ENCODE data around the gene RIPPLY3. TPM values are rescaled to one million over a fixed set of nuclear protein-coding genes. Genes with fewer than 3 reads are reported as not detected.

Gene RIPPLY3
- total and polyA plus RNA-seq, 2 of the 13 experiments (the other 11 are each of a cell fraction or from before 2014, with no cell fraction given) = 0.09 to 2.9 TPM

DNA sequence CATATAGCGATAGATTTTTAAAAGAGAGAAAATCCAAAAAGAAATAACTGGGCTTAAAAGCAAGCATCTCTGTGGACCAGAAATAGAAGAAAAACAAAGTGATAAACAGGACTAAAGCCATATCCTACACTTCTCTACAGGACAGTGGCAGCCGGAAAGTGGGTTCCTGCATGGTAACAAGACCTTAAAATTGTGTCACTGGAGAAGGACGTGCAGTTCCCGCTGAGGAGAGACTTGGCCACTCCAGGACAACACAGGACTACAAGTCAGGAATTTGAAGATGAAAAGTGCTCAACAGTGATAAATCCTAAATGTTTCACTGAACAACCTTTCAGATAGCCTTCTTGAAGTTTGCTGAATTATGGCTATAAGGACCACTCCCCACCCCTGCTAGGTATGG, 38.1 kb upstream of the RIPPLY3 start:
- H2AFZ ChIP-seq (ENCODE audit: low read length) = no peak overlapping the region
- H3K4me2 ChIP-seq (ENCODE audit: low read depth, low read length) = no peak overlapping the region
- CTCF ChIA-PET (ENCODE audit: low intra/inter-chr PET ratio, low total read pairs) = no interaction called here
- ATAC-seq (no peak), DNase-seq (ENCODE audit: low spot score) (no peak), FAIRE-seq (no peak)
- peaks cover 0 to 7% of the 10 kb centered on the region in 2 experiments; a peak in 3 of 5 replicates for H3K36me3 ChIP-seq (replicated peaks in 1 of 2; ENCODE audit: control insufficient read depth in 1 of 2, insufficient read depth in 2 of 2, low read length in 2 of 2)
- no peak overlapping the region for H3K27ac ChIP-seq (ENCODE audit: extremely low read length, insufficient read depth, low read length)
- WGBS (ENCODE audit: low lambda C conversion rate) = 75% methylated on average over 4 of the region's 4 CpGs
- H3K4me1 ChIP-seq (ENCODE audit: insufficient read depth, low read length) = peaks cover 25% of the 10 kb centered on the region
- no TSS peak for BruUV-seq (replicated peaks)
- no peaks in the 10 kb centered on the region for H3K9me3 ChIP-seq (ENCODE audit: low read length)
- no peaks in the 10 kb centered on the region for H3K27me3 ChIP-seq (ENCODE audit: control insufficient read depth in 1 of 2, insufficient read depth in 2 of 2, low read length in 2 of 2)
- peaks cover 9% of the 10 kb centered on the region for H3K79me2 ChIP-seq (ENCODE audit: insufficient read depth, low read length)
- no peak overlapping the region for H3K4me3 ChIP-seq (replicated peaks in 1 of 3; ENCODE audit: insufficient read depth in 1 of 3, low read depth in 2 of 3, low read length in 3 of 3)
- intact Hi-C loops (cut with micrococcal nuclease; ENCODE audit: unreplicated experiment) = no loop called here
- no peak overlapping the region for H3K9ac ChIP-seq (ENCODE audit: insufficient read depth, low read depth, low read length)
- no peaks in the 10 kb centered on the region for H4K20me1 ChIP-seq (ENCODE audit: insufficient read depth, low read length)
- in situ Hi-C loops (cut with HindIII; ENCODE audit: extremely low pct_ligation_motif_present, low pct_unique_long_range_greater_than_20kb) = no loop called here
- POLR2A ChIA-PET = no interaction called here
- TF ChIP-seq SALL2 (CRISPR knock-in tag; IDR thresholded peaks at IDR 0.05) = no peak
- no peak for TF ChIP-seq SIX4 (CRISPR knock-in tag; IDR thresholded peaks at IDR 0.05)
- no peak for TF ChIP-seq GABPA (IDR thresholded peaks at IDR 0.05; ENCODE audit: low read depth, low read length)
- no peak for TF ChIP-seq GABPA (CRISPR knock-in tag; IDR thresholded peaks at IDR 0.05; ENCODE audit: low read depth)
- no peak for TF ChIP-seq KDM6A (CRISPR knock-in tag; IDR thresholded peaks at IDR 0.05; ENCODE audit: low read depth)
- TF ChIP-seq SP5 (CRISPR knock-in tag; IDR thresholded peaks at IDR 0.05; ENCODE audit: borderline replicate concordance, low read depth) = no peak
- no peak for TF ChIP-seq ZNF878 (CRISPR knock-in tag; IDR thresholded peaks at IDR 0.05)
- no peak for TF ChIP-seq ZNF317 (CRISPR knock-in tag; IDR thresholded peaks at IDR 0.05)
- no peak for TF ChIP-seq ZNF496 (CRISPR knock-in tag; IDR thresholded peaks at IDR 0.05; ENCODE audit: insufficient replicate concordance)
- TF ChIP-seq, protein P1, sequence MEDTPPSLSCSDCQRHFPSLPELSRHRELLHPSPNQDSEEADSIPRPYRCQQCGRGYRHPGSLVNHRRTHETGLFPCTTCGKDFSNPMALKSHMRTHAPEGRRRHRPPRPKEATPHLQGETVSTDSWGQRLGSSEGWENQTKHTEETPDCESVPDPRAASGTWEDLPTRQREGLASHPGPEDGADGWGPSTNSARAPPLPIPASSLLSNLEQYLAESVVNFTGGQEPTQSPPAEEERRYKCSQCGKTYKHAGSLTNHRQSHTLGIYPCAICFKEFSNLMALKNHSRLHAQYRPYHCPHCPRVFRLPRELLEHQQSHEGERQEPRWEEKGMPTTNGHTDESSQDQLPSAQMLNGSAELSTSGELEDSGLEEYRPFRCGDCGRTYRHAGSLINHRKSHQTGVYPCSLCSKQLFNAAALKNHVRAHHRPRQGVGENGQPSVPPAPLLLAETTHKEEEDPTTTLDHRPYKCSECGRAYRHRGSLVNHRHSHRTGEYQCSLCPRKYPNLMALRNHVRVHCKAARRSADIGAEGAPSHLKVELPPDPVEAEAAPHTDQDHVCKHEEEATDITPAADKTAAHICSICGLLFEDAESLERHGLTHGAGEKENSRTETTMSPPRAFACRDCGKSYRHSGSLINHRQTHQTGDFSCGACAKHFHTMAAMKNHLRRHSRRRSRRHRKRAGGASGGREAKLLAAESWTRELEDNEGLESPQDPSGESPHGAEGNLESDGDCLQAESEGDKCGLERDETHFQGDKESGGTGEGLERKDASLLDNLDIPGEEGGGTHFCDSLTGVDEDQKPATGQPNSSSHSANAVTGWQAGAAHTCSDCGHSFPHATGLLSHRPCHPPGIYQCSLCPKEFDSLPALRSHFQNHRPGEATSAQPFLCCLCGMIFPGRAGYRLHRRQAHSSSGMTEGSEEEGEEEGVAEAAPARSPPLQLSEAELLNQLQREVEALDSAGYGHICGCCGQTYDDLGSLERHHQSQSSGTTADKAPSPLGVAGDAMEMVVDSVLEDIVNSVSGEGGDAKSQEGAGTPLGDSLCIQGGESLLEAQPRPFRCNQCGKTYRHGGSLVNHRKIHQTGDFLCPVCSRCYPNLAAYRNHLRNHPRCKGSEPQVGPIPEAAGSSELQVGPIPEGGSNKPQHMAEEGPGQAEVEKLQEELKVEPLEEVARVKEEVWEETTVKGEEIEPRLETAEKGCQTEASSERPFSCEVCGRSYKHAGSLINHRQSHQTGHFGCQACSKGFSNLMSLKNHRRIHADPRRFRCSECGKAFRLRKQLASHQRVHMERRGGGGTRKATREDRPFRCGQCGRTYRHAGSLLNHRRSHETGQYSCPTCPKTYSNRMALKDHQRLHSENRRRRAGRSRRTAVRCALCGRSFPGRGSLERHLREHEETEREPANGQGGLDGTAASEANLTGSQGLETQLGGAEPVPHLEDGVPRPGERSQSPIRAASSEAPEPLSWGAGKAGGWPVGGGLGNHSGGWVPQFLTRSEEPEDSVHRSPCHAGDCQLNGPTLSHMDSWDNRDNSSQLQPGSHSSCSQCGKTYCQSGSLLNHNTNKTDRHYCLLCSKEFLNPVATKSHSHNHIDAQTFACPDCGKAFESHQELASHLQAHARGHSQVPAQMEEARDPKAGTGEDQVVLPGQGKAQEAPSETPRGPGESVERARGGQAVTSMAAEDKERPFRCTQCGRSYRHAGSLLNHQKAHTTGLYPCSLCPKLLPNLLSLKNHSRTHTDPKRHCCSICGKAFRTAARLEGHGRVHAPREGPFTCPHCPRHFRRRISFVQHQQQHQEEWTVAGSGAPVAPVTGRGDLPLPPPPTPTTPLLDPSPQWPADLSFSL (CRISPR knock-in tag; IDR thresholded peaks at IDR 0.05) = no peak
- TF ChIP-seq, protein P2, sequence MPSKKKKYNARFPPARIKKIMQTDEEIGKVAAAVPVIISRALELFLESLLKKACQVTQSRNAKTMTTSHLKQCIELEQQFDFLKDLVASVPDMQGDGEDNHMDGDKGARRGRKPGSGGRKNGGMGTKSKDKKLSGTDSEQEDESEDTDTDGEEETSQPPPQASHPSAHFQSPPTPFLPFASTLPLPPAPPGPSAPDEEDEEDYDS (CRISPR knock-in tag; IDR thresholded peaks at IDR 0.05) = no peak
- no peak for TF ChIP-seq CHD2 (IDR thresholded peaks at IDR 0.05; ENCODE audit: low read depth, low read length)
- no peak for TF ChIP-seq ARNTL (CRISPR knock-in tag; IDR thresholded peaks at IDR 0.05)
- TF ChIP-seq, protein P3, sequence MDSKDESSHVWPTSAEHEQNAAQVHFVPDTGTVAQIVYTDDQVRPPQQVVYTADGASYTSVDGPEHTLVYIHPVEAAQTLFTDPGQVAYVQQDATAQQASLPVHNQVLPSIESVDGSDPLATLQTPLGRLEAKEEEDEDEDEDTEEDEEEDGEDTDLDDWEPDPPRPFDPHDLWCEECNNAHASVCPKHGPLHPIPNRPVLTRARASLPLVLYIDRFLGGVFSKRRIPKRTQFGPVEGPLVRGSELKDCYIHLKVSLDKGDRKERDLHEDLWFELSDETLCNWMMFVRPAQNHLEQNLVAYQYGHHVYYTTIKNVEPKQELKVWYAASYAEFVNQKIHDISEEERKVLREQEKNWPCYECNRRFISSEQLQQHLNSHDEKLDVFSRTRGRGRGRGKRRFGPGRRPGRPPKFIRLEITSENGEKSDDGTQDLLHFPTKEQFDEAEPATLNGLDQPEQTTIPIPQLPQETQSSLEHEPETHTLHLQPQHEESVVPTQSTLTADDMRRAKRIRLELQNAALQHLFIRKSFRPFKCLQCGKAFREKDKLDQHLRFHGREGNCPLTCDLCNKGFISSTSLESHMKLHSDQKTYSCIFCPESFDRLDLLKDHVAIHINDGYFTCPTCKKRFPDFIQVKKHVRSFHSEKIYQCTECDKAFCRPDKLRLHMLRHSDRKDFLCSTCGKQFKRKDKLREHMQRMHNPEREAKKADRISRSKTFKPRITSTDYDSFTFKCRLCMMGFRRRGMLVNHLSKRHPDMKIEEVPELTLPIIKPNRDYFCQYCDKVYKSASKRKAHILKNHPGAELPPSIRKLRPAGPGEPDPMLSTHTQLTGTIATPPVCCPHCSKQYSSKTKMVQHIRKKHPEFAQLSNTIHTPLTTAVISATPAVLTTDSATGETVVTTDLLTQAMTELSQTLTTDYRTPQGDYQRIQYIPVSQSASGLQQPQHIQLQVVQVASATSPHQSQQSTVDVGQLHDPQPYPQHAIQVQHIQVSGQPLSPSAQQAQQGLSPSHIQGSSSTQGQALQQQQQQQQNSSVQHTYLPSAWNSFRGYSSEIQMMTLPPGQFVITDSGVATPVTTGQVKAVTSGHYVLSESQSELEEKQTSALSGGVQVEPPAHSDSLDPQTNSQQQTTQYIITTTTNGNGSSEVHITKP (CRISPR knock-in tag; IDR thresholded peaks at IDR 0.05; ENCODE audit: low read depth) = no peak

All from HepG2 (cell line).